Choroid plexus epithelial cell (primary cell): ENCODE data around the gene SYCP2.
A peak's percentile ranks its signal among the peaks of the same experiment; 100 is the strongest.

Source experiments
- DNase-seq: peaks from one replicate; pipeline ENCODE4 v3.0.0-alpha.2; 2010; ENCODE audit warnings: low read depth
- H3K4me3 ChIP-seq: 2 replicates; pipeline ENCODE4 v1.5.1; 2011; ENCODE audit warnings: low read depth, mild to moderate bottlenecking, control low read depth, low read length, moderate library complexity
- CTCF ChIP-seq: conservative IDR thresholded peaks from 2 replicates; pipeline ENCODE4 v1.5.1; 2011; ENCODE audit warnings: low read depth, mild to moderate bottlenecking, control low read depth, inconsistent platforms, low read length, moderate library complexity

The SYCP2 gene

GRCh38 chr20:59931511-59932312, 1.7 kb downstream of the SYCP2 start:
- no peak overlapping the region for H3K4me3 ChIP-seq
- no peak for TF ChIP-seq CTCF
- DNase-seq = no peak

GRCh38 chr20:59925899-59926298, 7.5 kb downstream of the SYCP2 start:
- peak; percentile 23 for DNase-seq
- TF ChIP-seq CTCF = no peak
- H3K4me3 ChIP-seq = no peak overlapping the region

- no peak for TF ChIP-seq CTCF
- no peak overlapping the region for H3K4me3 ChIP-seq
- no peak for DNase-seq
Measured at GRCh38 chr20:59925359-59925758, 8.1 kb downstream of the SYCP2 start.

GRCh38 chr20:59923514-59923913, 9.9 kb downstream of the SYCP2 start:
- TF ChIP-seq CTCF = no peak
- DNase-seq = no peak
- H3K4me3 ChIP-seq = no peak overlapping the region

GRCh38 chr20:59920944-59921343, 12.5 kb downstream of the SYCP2 start:
- no peak for DNase-seq
- no peak for TF ChIP-seq CTCF
- H3K4me3 ChIP-seq = no peak overlapping the region

GRCh38 chr20:59912609-59913008, 20.8 kb downstream of the SYCP2 start:
- H3K4me3 ChIP-seq = no peak overlapping the region
- DNase-seq = no peak
- TF ChIP-seq CTCF = no peak

- DNase-seq = no peak
- H3K4me3 ChIP-seq = no peak overlapping the region
- TF ChIP-seq CTCF = no peak
Measured at GRCh38 chr20:59911041-59911440, 22.4 kb downstream of the SYCP2 start.
